KG1 (cell line): ENCODE measurements around the gene CSK.
"Not testable (repeated sequence)": the region's sequence is repeated elsewhere in the genome, so short reads cannot be mapped to it uniquely, and the experiment has no call there.

ENCODE experiments used
- DNase-seq: peaks from one replicate; lab custom pipeline; 2025; lab: John Stamatoyannopoulos, UW

Gene CSK

DNA sequence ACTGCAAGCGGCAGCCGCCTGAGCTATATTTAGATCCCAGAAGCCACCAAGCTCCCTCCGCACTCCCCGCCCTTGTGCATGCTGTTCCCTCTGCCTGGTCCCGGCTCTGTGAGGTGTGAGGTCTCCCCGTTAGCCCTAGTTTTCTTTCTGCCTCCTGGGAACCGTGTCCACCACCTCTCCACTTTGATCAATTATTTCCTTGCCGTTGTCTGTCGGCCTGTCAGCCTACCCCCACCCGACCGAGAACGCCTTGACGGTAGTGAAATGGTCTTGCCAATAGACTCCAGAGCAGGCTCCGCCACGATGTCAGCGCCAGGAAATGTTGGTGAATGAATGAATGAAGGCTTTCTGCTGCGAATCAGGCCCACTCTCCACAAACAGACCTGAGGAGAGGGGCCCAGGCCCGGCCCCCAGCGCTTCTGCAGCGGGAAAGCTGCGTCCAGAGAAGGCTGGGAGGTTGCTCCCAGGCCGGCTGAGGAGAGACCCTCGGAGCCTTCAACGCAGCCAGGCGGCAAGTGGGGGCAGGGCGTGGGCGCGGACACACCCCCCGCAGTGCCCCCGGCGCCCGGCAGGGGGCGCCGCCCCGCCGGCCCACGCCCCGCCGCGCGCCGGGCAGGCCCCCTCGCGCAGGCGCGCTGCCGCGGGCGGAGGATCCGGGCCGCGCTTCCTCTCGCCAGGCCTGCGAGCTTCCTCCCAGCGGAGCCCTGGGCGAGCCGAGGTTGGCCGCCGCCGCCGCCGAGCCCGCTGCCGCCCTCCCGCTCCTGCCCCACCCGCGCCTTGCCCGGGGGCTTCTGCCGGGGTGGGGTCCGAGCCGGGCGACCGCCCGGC is at the start of gene CSK:
Gene CSK, plus strand, starts transcription at position 650 of the 828 bp plus-strand sequence. CDS start 16,218 bp downstream, outside the sequence.
- DNase-seq, result peak; percentile 53

DNA sequence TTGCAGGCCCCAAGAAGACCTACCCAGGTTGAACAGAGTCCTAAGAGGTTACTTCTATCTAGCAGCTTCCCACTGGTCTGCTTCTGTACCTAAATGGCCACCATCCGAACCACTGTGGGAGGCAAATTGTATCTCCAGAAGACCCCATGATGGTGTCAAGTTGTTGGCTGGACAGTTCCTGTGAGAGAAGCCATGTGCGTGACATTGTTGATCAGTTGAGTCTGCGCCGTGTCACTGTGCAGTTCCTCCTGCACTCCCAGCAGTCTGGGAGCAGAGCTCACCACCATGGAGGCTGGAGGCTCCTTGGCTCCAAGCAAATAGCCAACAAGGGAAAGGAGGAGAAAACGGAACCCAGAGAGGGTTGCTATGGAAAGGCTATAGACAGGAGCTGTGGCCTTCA is 49.0 kb upstream of the CSK start:
- DNase-seq, result no peak

DNA sequence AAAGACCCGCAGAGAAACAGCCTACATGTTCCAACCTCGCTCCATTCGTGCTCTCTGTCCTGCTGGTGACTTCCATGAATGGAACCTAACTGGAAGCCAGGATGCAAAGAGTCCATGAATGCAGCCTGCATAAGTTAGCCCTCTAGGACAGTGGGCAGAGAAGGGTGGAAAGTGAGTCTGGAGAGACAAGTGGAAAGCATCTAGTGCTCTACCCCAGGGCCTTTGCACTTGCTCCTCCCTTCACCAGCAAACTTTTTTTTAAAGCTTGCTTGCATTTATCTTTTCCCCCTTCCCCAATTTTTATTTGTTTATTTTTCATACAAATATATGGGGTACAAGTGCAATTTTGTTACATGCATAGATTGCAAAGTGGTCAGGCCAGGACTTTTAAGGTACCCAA is 48.6 kb upstream of the CSK start:
- no peak for DNase-seq

DNA sequence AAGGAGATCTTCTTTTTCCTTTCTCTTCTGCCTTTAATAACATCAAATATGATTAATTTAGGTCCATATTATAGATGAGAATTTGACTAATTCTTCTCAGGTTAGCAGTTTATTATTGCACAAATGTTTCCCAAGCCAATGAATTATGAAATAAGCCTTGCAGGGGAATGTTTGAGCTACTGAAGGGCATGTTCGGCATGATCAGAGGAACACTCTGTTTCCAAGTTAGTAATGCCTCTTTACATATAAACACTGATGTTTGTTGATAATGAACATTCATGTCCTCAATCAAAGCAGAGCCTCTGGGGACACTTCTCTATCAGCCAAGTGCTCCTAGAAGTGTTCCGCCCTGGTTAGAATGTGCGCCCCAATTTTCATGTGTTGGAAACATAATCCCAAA is 46.6 kb upstream of the CSK start:
- DNase-seq, result no peak

DNA sequence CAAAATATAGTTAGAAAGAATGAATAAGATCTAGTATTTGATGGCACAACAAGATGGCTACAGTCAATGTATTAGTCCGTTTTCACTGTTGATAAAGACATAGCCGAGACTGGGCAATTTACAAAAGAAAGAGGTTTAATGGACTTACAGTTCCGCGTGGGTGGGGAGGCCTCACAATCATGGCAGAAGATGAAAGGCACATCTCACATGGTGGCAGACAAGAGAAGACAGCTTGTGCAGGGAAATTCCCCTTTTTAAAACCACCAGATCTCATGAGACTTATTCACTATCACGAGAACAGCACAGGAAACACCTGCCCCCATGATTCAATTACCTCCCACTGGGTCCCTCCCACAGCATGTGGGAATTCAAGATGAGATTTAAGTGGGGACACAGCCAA is 43.6 kb upstream of the CSK start:
- DNase-seq, result not testable (repeated sequence)

DNA sequence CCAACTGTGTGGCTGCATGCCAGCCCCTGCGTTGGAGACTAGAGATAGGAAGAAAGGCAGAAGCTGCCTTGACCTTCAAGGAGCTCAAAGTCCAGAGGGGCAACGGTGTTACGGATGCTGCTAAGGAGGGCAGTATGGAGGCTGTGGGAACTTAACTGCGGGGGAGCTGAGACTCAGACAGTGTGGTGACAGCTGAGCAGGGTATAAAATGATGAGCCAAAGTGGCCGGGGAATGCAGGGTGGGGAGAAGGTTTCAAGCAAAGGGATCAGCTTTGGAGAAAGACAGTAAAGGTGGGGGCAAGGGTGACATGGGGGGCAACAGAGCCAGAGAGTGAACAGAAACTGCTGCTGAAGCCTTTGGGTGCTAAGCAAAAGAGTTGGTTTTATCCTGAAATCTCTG is 39.5 kb upstream of the CSK start:
- no peak for DNase-seq

DNA sequence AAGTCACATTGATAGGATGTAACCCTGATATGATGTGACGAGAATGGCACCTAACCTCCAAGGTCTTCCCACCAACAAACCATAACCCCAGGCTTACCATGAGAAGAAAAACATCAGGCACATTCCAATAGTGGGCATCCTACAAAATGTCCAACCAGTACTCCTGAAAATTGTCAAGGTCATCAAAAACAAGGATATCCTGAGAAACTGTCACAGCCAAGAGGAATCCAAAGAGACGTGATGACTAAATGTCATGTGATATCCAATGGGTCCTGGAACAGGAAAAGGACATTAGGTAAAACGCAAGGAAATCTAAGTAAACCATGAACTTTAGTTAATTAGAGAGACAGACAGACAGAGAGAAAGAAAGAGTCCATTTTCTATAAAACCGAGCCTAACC is 35.5 kb upstream of the CSK start:
- DNase-seq, result no peak

DNA sequence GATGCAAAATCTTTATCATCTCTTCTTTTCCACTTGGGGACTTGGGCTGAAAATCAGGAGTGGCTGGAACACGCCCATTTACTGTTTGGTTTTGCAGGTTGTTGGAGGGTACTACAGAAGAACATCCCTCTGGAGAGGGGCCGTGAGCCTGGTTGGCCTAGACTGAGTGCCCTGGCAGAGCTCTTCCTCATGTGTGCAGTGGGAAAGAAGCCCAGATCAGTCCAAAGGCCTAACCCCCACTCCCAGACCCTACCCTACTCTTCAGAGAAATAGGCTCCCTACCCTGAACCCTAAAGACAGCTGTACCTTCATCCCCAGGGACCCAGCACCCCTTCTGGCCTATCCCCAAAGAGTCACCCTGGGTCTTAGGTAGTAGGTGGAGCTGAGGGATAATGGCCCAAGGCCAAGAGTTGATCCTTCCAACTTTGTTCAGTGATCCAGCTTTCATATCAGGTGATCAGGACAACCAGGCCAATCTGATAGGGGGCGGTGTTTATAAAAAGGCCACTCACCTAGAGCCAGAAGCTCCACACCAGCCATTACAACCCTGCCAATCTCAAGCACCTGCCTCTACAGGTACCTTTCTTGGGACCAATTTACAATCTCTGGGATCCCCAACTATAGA is 33.4 kb upstream of the CSK start, which contains the start of gene CYP1A2:
Gene CYP1A2, plus strand, starts transcription at position 524 of the 625 bp plus-strand sequence. CDS start 894 bp downstream, outside the sequence.
- no peak for DNase-seq

DNA sequence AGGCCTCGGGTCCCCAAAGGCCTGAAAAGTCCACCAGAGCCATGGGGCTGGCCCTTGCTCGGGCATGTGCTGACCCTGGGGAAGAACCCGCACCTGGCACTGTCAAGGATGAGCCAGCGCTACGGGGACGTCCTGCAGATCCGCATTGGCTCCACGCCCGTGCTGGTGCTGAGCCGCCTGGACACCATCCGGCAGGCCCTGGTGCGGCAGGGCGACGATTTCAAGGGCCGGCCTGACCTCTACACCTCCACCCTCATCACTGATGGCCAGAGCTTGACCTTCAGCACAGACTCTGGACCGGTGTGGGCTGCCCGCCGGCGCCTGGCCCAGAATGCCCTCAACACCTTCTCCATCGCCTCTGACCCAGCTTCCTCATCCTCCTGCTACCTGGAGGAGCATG is 32.0 kb upstream of the CSK start:
- DNase-seq, result no peak

DNA sequence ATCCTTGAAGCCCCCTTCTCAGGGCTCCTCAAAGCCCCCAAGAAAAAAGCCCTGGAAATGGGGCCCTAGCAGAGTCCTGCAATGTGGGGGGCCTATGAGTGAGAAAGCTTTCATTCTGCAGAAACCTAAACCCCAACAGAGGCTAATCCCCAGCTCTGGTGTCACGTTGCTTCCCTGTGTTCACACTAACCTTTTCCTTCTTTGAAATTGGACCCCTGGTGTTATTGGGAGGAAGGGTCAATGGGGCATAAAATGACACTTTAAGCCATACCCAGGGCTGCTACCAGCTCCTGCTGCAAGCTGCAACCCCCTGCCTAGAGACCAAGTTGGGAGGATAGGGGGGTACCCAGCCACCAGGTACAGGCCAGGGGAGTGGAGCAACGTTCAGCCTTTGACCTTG is 31.1 kb upstream of the CSK start:
- DNase-seq, result no peak

DNA sequence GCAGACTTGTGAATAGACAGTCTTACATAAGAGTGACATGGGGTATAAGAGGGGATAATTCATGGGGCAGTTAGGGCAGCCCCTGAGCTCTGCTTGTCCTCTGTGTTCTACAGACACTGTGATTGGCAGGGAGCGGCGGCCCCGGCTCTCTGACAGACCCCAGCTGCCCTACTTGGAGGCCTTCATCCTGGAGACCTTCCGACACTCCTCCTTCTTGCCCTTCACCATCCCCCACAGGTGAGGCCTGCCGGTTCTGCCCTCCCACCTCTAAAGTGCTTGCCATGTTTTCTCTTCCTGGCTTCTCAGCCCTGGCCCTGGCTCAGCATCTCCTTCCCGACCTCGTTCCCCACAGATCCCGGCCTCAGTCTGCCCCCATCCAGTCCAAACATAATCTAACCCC is 29.9 kb upstream of the CSK start:
- DNase-seq, result no peak

DNA sequence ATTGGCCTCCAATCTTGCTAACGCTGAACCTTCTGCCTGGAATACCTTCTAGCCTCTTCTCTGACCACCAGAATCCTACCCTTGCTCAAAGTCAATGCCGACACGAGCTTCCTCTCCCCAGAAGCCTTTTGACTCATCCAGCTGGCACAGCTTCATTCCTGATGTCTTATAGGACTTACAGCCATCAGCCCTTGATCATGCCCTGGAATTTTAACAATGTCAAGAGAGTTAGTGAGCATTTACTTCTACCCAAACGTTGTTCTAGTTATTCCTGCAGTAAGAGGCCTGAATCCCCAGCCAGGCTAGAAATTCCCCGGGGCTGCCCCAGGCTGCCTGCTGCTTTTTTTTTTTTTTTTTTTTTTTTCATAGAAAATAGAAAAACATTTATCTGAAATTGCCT is 29.3 kb upstream of the CSK start:
- no peak for DNase-seq

DNA sequence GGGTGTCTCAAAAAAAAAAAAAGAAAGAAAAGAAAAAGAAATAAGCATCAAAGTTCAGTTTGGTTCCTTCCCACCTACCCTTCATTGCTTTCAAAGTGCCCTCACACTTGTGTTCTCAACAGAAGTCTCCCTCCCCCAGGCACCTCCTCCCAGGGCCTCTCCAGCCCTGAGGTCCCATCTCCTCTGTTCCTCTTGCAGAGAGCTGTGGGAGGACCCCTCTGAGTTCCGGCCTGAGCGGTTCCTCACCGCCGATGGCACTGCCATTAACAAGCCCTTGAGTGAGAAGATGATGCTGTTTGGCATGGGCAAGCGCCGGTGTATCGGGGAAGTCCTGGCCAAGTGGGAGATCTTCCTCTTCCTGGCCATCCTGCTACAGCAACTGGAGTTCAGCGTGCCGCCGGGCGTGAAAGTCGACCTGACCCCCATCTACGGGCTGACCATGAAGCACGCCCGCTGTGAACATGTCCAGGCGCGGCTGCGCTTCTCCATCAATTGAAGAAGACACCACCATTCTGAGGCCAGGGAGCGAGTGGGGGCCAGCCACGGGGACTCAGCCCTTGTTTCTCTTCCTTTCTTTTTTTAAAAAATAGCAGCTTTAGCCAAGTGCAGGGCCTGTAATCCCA is 27.2 kb upstream of the CSK start:
- no peak for DNase-seq

DNA sequence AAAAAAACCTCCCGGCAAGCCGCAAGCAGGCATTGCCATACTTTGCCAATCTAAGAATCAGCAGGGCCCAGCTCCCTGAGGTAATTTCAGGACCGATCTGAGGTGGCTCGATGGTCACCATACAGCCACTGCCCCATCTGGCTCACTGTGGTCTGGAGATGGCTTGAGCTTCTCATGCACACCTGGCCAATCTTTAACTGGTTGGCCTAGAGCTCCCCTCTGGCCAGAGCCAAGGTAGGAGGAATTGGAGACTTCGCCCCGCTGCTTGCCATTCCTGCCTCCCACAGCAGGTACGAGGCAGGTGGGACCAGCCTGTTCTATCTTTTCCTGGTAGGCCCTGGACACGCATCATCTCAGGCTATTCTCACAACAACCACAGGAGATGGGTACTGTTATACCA is 23.1 kb upstream of the CSK start:
- no peak for DNase-seq

DNA sequence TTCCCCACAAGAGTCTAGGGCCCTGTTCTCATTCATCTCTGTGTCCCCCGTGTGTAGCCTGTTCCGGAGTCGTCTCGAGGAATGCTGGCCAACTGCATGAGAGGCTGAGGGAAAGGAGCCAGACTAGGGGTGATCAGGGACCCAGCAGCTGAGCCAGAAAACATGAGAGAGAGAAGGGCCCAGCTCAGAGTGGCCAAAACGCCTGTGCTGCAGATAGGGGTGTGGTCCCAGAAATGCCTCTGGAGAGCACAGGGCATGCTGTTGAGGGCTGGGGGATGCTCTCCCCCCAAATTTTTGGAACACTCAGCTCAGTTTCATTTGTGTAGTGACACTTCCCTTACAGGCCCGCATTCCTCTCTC is 19.1 kb upstream of the CSK start:
- no peak for DNase-seq

DNA sequence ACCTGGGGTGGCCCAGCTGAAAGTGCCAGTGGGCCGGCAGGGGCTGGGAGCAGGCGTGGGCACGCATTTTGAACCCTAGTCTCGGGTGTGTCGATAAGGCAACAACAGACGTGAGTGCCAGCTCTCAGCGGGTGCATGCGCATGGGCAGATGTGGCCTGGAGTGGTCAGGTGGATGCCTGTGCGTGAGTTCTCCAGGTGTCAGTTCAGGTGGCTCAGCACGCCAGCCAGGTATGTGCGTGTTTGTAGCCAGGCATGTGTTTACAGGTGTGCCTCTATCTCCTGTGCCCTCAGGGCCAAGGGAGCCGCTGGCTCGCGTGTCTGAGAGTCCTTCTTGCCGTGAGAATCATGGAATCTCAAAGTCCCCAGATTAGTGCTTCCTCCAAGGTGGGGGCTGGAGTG is 18.5 kb upstream of the CSK start:
- no peak for DNase-seq

DNA sequence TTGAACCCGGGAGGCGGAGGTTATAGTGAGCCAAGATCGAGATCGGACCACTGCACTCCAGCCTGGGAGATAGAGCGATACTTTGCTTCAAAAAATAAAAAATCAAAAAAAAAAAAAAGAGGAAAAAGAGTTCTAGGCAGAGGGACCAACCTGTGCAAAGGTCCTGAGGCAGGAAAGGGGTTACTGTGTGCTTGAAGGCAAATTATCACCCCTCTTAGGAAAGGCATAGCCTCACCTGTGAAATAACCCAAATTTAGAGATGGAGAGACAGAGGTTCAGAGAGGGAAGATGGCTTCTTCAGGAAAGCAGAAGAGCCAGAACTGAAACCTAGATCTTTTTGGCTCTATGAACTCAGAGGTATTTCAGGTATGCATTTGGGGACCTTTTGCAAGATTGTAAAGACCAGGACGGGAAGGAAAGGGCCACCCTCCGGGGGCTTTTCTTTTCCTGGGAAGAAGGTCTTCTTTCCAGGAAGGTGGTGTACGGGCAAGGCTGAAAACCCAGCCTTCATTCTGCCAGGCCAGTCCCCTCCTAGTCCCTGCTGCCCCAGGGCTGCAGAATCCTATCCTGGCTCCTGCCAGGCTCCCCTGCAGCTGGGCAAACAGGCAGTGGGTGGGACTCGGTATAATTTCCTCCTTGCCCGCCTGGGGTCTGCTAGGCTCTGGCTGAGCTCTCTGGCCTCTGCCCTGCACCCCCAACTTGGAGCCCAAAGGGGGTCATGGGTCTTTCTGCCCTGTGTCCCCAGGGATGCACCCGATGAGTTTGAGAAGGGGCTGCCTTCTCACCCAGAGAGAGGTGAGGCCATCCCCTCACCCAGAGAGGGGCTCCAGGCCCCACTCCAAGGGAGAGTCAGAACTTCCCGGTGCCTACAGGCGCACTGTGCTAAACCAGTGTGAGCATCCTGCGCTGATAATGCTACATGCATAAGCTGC is 14.4 kb upstream of the CSK start:
- DNase-seq, result no peak

DNA sequence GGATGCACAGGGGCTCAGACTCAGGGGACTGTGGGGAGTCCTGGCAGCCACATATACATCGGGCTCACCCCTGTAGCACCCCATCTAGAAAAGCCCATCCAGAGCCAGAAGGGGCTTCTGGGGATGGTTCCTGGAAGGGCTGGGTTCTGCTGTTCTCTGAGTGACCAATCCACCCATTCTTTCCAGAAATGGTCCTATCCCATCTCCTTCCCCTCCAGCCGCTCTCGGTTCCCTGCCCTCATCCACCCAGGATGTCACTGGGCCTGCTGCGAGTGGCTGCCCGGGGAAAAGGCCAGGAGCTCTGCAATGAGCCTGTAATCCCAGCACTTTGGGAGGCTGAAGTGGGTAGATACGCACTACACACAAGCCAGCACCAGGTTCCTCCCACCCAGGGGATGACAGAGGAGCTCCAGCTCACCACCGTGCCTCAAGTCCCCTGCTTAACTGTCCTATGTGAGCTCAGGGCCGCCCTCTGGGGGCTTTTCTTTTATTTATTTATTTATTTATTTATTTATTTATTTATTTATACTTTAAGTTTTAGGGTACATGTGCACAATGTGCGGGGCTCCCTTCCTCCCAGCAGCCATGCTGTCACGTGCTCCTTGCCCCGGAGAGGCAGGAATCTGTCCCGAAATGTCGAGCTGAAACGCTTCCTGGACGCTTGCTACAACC is 13.6 kb upstream of the CSK start:
- DNase-seq, result no peak

DNA sequence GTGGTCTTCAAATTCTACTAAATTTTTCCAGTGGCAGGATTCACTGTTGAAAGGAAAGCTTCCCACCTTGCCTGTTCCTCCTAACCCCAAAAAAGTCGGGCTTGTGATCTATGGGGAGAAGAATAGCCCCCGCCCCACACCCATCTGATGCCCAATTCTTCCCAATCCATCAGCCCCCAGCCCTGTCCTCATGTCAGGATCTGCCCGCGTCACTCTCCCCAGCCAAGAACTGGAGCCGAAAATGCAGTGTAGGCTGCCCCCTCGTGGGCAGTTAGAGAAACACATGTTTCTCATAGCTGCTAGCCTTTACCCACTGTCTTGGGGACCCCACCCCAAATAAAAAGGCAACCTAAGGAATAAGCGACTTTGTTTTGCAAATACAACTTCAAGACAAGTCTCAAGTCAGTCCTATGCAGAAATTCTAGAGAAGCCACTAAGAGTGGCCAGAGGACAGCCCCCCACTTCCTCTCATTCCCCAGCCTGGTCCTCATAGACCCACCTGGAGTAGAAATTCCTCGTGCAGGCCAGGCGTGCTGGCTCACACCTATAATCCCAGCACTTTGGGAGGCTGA is 13.0 kb upstream of the CSK start:
- no peak for DNase-seq

DNA sequence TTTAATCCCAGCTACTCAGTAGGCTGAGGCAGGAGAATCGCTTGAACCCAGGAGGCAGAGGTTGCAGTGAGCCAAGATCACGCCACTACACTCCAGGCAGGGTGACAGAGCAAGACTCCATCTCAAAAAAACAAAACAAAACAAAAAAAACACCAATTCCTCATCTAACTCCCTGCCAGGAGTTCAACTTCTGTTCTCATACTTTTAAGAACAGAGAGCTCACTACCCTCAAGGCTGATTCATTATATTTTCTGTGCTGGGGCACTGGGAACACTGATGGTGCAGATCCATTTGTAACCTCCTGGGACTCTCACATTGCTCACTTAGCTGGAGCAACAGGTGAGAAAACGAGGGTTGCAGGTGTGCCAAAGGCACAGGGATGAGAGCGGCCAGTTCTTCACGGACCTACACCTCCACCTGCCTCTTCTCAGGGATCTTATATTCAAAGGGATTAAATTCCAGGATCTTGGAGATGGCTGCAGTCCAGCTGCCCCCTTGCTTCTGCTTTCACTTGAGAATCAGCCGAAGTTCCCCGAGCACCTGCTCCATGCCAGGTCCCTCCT is 12.3 kb upstream of the CSK start:
- DNase-seq, result no peak
